WTC11 (cell line): ENCODE measurements around the gene AMTN.

ENCODE experiments used
- AFF4 ChIP-seq: sonication (generic); formaldehyde crosslinking; IDR thresholded peaks from 2 replicates; pipeline ENCODE4 v1.8.1; 2023; ENCODE audit warnings: mild to moderate bottlenecking, missing genetic modification reagents, borderline replicate concordance
- CREB1 ChIP-seq: sonication (generic); formaldehyde crosslinking; IDR thresholded peaks from 2 replicates; pipeline ENCODE4 v1.8.0; 2023; ENCODE audit warnings: mild to moderate bottlenecking, missing genetic modification reagents
- CTCF ChIP-seq: fragments of 200-600 bp; IDR thresholded peaks from 2 replicates; pipeline ENCODE4 v1.8.0; 2022; ENCODE audit warnings: antibody characterized with exemption
- ESRRA ChIP-seq: sonication (generic); formaldehyde crosslinking; IDR thresholded peaks from 2 replicates; pipeline ENCODE4 v1.8.1; 2022; ENCODE audit warnings: mild to moderate bottlenecking, missing genetic modification reagents, borderline replicate concordance
- GABPB1 ChIP-seq: sonication (generic); formaldehyde crosslinking; IDR thresholded peaks from 2 replicates; pipeline ENCODE4 v1.8.1; 2023; ENCODE audit warnings: mild to moderate bottlenecking, missing genetic modification reagents
- JUN ChIP-seq: sonication (generic); formaldehyde crosslinking; IDR thresholded peaks from 2 replicates; pipeline ENCODE4 v1.8.0; 2023; ENCODE audit warnings: mild to moderate bottlenecking, missing genetic modification reagents
- MAX ChIP-seq: sonication (generic); formaldehyde crosslinking; IDR thresholded peaks from 2 replicates; pipeline ENCODE4 v1.8.0; 2022; ENCODE audit warnings: mild to moderate bottlenecking, missing genetic modification reagents
- TP53 ChIP-seq: sonication (generic); formaldehyde crosslinking; IDR thresholded peaks from 2 replicates; pipeline ENCODE4 v1.8.1; 2023; ENCODE audit warnings: mild to moderate bottlenecking, missing genetic modification reagents
- USF2 ChIP-seq: sonication (generic); formaldehyde crosslinking; IDR thresholded peaks from 2 replicates; pipeline ENCODE4 v1.8.1; 2023; ENCODE audit warnings: mild to moderate bottlenecking, missing genetic modification reagents, moderate library complexity
- ZNF512 ChIP-seq: sonication (generic); formaldehyde crosslinking; IDR thresholded peaks from 2 replicates; pipeline ENCODE4 v1.8.1; 2022; ENCODE audit warnings: missing genetic modification reagents, borderline replicate concordance
- ZSCAN18 ChIP-seq: fragments of 250-450 bp; sonication (Bioruptor Pico); IDR thresholded peaks from 2 replicates; pipeline ENCODE4 v2.1.2; 2022; ENCODE audit warnings: mild to moderate bottlenecking, moderate library complexity

- no peak for TF ChIP-seq CREB1 (CRISPR knock-in tag)
- no peak for TF ChIP-seq MAX (CRISPR knock-in tag)
- no peak for TF ChIP-seq AFF4 (CRISPR knock-in tag)
- no peak for TF ChIP-seq CTCF
- no peak for TF ChIP-seq JUN (CRISPR knock-in tag)
- no peak for TF ChIP-seq ZSCAN18 (CRISPR knock-in tag)
- TF ChIP-seq USF2 (CRISPR knock-in tag), result no peak
- no peak for TF ChIP-seq TP53 (CRISPR knock-in tag)
- TF ChIP-seq ZNF512, result no peak
- TF ChIP-seq GABPB1 (CRISPR knock-in tag), result no peak
- no peak for TF ChIP-seq ESRRA
Measured at GRCh38 chr4:70533791-70534190, 15.4 kb downstream of the AMTN start.
